ENCODE measurements around the gene SERTAD2.

GRCh38 chr2:64666810-64667438, 13.2 kb upstream of the SERTAD2 start:
- TF ChIP-seq, protein P1, sequence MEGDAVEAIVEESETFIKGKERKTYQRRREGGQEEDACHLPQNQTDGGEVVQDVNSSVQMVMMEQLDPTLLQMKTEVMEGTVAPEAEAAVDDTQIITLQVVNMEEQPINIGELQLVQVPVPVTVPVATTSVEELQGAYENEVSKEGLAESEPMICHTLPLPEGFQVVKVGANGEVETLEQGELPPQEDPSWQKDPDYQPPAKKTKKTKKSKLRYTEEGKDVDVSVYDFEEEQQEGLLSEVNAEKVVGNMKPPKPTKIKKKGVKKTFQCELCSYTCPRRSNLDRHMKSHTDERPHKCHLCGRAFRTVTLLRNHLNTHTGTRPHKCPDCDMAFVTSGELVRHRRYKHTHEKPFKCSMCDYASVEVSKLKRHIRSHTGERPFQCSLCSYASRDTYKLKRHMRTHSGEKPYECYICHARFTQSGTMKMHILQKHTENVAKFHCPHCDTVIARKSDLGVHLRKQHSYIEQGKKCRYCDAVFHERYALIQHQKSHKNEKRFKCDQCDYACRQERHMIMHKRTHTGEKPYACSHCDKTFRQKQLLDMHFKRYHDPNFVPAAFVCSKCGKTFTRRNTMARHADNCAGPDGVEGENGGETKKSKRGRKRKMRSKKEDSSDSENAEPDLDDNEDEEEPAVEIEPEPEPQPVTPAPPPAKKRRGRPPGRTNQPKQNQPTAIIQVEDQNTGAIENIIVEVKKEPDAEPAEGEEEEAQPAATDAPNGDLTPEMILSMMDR (IDR thresholded peaks at IDR 0.05 in 8 of 11, conservative IDR thresholded peaks at IDR 0.05 in 3 of 11) = no peak
- TF ChIP-seq POLR2AphosphoS5 (IDR thresholded peaks at IDR 0.05) = no peak
